Tibial nerve (tissue), 4 donors: ENCODE data around the gene EVC2.

Source experiments
- EP300 ChIP-seq, 2 donors: sonication (generic); formaldehyde crosslinking; IDR thresholded peaks; one replicate each; pipeline ENCODE4 v1.6.1; 2017; ENCODE audit warnings: antibody characterized with exemption in 2 of 2, mild to moderate bottlenecking in 1 of 2
- POLR2A ChIP-seq, 2 donors: fragments of 450-650 bp; IDR thresholded peaks; one replicate each; pipeline ENCODE4 v1.6.1; 2017; ENCODE audit warnings: antibody characterized with exemption in 2 of 2, mild to moderate bottlenecking in 2 of 2, moderate library complexity in 2 of 2
- TF ChIP-seq, protein P1 (sequence below), 5 experiments: fragments of 200-600 bp in 3 of 5; fragments of 450-650 bp in 2 of 5; sonication (generic) in 3 of 5; IDR thresholded peaks; one replicate each; pipeline ENCODE4 v1.5.1; 2016 to 2019; ENCODE audit warnings: antibody characterized with exemption in 5 of 5, mild to moderate bottlenecking in 3 of 5, moderate library complexity in 2 of 5

DNA sequence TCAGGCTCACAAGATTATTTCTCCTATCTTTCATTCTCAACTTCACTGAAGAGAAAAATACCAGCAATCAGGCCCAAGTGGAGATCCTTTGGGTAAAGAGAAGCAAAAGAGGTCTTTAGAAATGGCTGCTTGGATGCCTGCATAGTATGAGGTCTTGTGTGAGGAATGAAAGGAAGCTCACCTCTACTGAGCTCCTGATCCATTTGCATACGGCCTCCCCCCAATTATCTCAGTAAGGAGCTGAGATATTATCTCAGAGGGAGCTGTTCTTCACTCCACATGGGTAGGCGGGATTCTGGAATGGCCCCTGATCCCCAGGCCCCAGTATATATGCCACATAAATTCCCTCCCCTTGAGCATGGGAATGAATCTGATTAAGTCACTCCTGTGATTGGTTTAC, 75.8 kb downstream of the EVC2 start:
- no peak for TF ChIP-seq EP300 (IDR thresholded peaks at IDR 0.05)
- TF ChIP-seq, protein P1, sequence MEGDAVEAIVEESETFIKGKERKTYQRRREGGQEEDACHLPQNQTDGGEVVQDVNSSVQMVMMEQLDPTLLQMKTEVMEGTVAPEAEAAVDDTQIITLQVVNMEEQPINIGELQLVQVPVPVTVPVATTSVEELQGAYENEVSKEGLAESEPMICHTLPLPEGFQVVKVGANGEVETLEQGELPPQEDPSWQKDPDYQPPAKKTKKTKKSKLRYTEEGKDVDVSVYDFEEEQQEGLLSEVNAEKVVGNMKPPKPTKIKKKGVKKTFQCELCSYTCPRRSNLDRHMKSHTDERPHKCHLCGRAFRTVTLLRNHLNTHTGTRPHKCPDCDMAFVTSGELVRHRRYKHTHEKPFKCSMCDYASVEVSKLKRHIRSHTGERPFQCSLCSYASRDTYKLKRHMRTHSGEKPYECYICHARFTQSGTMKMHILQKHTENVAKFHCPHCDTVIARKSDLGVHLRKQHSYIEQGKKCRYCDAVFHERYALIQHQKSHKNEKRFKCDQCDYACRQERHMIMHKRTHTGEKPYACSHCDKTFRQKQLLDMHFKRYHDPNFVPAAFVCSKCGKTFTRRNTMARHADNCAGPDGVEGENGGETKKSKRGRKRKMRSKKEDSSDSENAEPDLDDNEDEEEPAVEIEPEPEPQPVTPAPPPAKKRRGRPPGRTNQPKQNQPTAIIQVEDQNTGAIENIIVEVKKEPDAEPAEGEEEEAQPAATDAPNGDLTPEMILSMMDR (IDR thresholded peaks at IDR 0.05), result no peak
- no peak for TF ChIP-seq POLR2A (IDR thresholded peaks at IDR 0.05)
